CD4-positive, alpha-beta T cell treated with Interleukin-17A for 4 hours (primary cell): ENCODE data around the gene PLK3.
"Not testable (repeated sequence)": the region's sequence is repeated elsewhere in the genome, so short reads cannot be mapped to it uniquely, and the experiment has no call there.

Experiments used
- DNase-seq: peaks from one replicate; pipeline ENCODE4 v3.0.0-alpha.2; 2020; ENCODE audit warnings: mixed read lengths

The PLK3 gene

DNA sequence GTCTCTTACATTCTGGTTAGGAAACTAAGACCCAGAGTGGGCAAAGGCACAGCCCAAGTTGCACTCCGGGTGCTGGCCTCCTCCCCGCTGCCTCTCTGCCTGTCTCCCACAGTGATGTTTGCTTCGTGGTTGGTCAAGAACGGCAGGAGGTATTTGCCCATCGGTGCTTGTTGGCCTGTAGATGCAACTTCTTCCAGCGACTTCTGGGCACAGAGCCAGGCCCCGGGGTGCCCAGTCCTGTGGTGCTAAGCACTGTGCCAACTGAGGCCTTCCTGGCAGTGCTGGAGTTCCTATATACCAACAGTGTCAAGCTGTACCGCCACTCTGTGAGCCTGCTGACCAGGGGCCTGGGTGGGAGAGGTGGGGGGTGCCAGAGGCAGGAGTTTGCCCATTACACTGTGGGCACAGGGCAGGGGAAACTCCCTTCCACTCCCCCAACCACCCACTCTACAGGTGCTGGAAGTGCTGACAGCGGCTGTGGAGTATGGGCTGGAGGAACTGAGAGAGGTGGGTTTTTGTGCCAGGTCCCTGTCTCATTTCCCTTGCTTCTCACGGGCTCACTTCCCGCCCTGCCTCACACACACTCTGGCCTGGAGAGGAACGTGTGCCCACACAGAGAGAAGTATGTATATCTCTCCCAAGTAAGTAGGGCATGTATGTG, 10.1 kb downstream of the PLK3 start:
- peak; percentile 49 for DNase-seq

GRCh38 chr1:44810762-44811105, 10.6 kb downstream of the PLK3 start:
- DNase-seq = not testable (repeated sequence)

DNA sequence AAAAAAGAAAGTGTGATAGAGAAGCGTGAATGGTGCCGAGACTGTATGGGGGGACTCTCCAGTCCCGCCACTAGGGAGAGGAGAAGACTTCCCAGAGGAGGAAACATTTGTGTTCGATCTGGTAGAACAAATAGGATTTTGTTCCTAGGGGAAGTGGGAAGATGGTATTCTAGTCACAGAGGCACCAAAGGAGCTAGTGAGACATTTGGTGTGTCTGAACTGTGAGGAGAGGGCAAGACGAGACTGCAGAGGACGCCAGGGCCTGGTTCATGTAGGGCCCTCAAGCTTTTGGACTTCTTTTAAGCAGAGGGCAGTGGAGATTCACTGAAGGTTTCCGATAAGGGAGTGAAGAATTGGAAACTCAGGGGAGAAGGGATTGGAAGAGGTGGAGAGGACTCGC, 11.1 kb downstream of the PLK3 start:
- DNase-seq = no peak

DNA sequence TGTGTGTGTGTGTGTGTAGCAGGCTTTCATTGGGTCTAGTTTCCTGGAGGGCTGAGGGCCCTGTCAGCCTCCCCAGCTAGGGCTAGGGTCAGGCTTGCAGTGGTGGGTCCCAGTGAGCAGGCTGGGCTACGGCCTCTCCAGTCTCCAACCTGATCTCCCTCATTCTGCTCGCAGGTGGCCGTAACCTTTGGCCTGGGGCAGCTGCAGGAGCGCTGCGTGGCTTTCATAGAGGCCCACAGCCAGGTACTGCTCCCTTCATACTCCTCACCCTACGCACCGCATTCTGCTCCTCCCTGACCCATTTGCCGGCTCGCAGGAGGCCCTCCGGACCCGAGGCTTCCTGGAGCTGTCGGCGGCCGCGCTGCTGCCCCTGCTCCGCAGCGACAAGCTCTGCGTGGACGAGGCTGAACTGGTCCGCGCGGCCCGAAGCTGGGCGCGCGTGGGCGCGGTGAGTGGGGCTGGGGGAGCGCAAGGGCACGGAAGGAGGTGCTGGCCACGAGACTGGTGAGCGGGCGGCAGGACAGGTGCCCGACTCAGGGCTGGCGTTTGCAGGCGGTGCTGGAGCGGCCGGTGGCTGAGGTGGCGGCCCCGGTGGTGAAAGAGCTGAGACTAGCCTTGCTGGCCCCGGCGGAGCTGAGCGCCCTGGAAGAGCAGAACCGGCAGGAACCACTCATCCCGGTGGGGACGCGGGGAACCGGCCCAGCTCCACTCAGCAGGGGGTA, 12.8 kb downstream of the PLK3 start:
- DNase-seq = no peak

GRCh38 chr1:44815926-44816325, 15.7 kb downstream of the PLK3 start:
- DNase-seq = not testable (repeated sequence)

DNA sequence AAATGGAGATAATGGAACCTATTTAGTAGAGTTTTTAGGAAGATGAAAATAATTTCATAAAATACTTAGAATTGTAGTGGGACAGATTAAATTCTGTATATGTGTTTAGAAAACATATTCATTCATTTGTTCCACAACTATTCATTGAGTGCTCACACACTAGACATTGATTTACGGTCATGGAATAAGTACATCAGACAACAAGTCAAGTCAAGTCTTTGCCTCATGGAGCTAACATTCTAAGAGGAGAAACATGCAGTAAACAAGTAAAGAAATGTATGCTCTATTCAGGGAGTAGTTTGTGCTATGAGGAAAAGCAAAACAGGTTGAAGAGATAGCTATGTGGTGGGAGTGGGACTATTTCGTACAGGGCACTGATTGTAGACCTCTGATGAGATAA, 17.1 kb downstream of the PLK3 start:
- DNase-seq = no peak

- DNase-seq = no peak
Observed at GRCh38 chr1:44817771-44818495, 17.8 kb downstream of the PLK3 start.

- DNase-seq = peak; percentile 17
Observed at GRCh38 chr1:44819196-44819607, 19.0 kb downstream of the PLK3 start.

DNA sequence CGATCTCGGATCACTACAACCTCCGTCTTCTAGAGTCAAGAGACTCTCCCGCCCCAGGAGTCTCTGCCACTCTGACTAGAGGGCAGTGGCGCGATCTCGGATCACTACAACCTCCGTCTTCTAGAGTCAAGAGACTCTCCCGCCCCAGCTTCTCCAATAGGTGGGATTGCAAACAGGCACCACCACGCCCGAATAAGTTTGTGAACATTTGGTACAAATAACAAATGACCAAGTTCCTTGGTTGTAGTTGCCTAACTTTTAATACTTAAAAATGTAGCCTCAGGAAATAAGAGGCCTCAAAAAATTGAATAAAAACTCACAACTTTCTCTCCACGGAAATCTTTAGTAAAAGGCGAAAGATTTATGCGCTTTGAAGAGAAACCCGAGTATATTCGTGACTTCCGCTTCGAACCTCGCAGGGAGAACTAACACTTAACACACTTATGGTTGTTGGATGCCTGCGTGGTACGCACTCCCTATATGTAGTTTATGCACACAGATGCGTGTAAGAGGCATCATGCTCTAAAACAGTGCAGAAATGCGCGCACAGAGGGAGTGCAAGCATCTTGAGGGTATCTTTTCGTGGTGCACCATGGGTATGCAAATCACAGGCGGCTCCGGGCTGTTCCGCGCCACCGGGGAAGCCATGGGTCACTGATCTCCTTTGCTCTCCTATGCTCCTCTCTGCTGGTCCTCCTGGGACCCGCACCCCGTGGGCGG, 19.6 kb downstream of the PLK3 start:
- DNase-seq = peak; percentile 82

GRCh38 chr1:44820328-44821239, 20.4 kb downstream of the PLK3 start:
- DNase-seq = no peak

DNA sequence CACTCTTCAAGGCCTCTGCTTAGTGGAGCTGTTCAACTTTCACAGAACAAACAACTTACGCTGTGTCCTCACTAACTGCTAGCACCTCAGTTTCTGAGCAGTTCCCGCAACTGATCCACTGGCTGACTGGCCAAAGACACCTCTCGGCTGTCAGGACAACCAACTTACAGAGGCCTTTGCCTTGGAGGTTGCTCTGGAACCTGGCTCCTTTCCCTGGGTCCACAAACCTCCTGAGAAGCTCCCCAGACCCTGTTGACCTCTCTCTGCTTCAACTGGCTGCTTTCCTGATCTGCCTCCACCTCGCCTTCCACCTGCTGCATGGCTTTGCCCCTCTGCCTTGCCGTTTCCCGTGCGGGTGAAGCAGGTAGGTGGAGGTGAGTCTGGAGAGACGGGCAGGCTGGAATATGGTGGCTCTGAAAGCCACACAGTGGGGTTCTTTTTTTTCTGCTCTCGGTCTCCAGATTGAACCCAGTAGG, 21.1 kb downstream of the PLK3 start:
- DNase-seq = no peak

- no peak for DNase-seq
Observed at GRCh38 chr1:44822131-44822701, 22.0 kb downstream of the PLK3 start.

DNA sequence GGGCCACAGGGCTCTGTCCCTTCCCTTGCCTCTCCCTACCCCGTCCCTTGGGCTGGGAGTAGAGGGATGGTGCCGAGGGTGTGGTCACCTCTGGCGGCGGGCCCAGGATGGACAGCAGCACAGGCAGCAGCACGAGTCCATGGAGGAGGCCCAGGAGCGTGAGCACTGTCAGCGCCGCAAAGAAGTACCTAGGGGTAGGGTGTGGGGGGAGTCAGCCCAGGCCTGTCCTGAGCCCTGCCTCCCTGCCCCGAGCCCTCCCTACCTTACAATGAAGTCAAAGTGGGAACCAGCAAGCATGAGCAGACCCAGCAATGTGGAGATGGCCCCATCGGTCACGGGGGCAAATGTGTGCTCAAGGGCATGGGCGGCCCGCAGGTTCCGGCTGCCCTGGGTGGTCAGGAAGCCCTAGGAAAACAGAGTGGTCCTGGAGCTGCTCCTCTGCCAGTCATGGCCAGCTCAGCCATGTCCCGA, 22.8 kb downstream of the PLK3 start:
- DNase-seq = no peak

DNA sequence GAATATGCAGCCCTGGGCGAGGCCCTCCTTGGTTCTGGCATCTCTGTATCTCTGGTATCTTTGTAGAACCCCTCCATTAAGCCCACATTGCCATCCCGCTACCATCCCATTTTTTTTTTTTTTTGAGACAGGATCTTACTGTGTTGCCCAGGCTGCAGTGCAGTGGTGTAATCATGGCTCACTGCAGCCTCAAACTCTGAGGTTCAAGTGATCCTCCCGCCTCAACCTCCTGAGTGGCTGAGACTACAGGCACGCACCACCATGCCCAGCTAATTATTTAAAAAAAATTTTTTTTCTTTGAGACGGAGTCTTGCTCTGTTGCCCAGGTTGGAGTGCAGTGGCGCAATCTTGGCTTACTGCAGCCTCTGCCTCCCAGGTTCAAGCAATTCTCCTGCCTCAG, 24.2 kb downstream of the PLK3 start:
- not testable (repeated sequence) for DNase-seq

DNA sequence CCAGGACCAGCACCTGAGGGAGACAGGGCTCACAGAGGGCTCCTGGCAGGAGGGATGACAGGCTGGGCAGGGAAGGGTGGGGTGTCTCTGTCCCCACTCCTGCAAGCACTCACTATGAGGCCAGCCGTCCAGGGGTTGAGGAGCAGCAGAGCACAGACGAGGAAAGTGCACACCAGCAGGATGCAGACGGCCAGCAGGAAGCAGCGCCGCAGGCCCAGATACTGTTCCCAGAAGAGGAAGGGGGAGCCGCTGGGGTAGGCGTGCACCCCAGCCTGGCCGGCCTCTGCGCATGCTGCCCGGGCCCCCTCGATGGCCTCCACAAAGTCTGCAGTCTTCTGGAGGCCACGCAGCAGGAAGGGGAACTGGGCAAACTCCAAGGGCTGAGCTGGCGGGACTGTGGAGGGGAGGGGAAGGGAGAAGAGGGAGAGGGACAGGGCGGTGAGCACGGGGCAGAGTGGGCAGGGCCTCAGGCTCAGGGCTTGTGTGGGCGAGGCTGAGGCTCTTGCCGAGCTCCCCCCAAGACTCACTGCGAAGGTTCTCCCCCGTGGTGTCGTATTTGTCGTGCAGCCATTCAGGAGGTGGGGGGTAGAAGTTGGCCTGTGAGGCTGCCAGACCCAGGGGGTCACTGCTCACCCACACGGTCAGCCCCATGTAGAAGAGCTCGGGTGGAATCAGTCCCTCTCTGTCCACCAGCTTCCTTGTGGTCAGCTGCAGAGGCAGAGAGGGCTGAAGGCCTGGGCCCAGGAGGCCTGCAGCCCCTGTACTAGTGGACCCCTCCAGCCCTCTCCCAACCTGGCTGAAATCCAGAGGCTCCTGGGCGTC, 26.4 kb downstream of the PLK3 start:
- no peak for DNase-seq

DNA sequence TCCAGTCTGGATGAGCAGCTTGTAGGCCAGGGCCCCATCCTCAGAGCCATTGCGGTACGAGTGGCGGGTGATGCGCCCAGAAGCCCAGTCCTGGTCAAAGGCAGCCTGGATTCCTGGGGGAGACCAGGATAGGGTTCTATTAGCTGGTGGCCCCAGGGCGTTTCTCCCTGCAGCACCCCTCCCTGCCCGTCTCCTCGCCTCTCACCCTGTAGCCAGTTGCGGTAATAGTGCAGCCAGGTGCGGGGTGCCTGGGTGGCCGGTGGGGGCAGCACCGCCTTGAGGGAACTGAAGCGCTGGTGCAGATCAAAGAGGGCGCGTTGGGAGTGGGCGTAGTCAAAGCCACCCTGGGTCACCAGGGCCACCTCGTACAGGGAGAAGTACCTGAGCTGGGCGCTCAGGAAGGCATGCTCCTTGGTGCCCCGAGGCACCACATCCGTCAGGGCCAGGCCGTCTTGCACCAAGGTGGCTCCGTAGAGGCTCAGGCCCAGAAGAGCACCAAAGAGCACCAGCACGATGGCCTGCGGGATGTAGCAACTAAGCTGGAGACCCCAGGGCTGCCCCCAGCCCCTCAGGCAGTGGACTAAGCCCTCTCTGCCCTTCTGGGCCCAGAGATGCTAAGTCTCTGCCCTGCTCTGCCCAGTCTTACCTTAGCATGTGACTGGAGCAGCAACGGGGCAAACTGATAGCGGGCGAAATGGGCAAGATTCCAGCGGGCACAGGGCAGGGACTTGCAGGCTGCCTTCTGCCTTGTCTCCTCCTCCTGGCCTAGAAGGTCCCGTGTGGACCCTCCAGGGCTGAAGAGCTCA, 27.2 kb downstream of the PLK3 start:
- DNase-seq = no peak

DNA sequence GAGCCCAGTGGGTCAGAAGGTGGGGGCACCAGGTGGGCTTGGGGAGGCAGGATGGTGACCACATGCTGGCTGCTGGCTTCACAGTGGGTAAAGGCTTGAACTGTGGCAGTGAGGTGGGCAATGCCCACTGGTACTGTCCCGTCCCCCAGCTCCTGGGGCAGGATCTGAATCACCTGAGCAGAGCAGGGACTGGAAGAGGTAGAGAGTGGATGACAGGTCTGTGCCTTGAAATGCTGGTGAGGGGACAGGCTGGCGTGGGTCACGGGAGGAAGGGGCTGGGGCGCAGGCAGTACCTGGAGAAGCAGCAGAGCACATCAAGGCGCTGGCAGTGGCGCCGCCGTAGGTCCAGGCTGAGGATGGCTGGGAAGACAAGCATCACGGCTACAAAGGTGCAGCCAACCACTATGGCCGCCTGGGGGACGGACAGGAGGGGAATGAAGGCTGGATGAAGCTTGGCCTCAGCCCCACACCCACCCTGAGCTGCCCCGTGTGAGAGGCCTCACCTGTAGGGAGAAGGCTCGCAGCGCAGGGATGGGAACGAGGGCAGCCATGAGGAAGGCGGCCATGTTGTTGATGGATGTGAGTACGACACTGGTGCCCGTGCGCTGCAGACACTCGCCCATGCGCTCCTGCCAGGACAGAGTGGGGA, 27.9 kb downstream of the PLK3 start:
- DNase-seq = no peak

- DNase-seq = no peak
Observed at GRCh38 chr1:44828841-44829440, 28.8 kb downstream of the PLK3 start.
